AG04450 (cell line): ENCODE measurements around the gene SEMA6D. TPM values are rescaled to one million over a fixed set of nuclear protein-coding genes. Genes with fewer than 3 reads are reported as not detected.

Experiments
- CTCF ChIA-PET: fragments of 300-600, 350-600 bp; formaldehyde crosslinking; extraction: SDS; loops from one replicate; lab custom pipeline; 2022; ENCODE audit warnings: antibody characterized with exemption, inconsistent platforms; lab: Charles Lee
- POLR2A ChIA-PET: fragments of 350-600 bp; formaldehyde crosslinking; extraction: SDS; loops from one replicate; lab custom pipeline; 2021; ENCODE audit warnings: antibody characterized with exemption, inconsistent platforms; lab: Yijun Ruan, JAX
- DNase-seq: peaks from one replicate; pipeline ENCODE4 v3.0.0-alpha.2; 2011; ENCODE audit warnings: low read depth, low spot score
- H3K27ac ChIP-seq: one replicate; pipeline ENCODE4 v1.5.1; 2012; ENCODE audit warnings: low read depth, low read length, control low read depth
- H3K27me3 ChIP-seq: one replicate; pipeline ENCODE4 v1.6.0; 2012; ENCODE audit warnings: low read length; ENCODE audit not compliant: control insufficient read depth, insufficient read depth
- H3K4me3 ChIP-seq: 2 replicates; pipeline ENCODE4 v1.5.1; 2011; ENCODE audit warnings: mild to moderate bottlenecking, low read depth, low read length, control low read depth
- H3K9me3 ChIP-seq: 2 replicates; pipeline ENCODE4 v1.5.1; 2012; ENCODE audit warnings: low read length; ENCODE audit not compliant: control insufficient read depth, insufficient read depth
- polyA plus RNA-seq: library from polyadenylated mRNA; depleted of rRNA; stranded (reverse); fragments of >200 nt; gene quantifications from 2 replicates; pipeline ENCODE4 v1.2.3, GENCODE V29; 2011
- TF ChIP-seq, protein P1 (sequence below): IDR thresholded peaks from 2 replicates; pipeline ENCODE4 v1.5.1; 2011; ENCODE audit warnings: low read depth, low read length, control low read depth, inconsistent platforms

Gene SEMA6D
- polyA plus RNA-seq, 1 experiment: 10.7 TPM

DNA sequence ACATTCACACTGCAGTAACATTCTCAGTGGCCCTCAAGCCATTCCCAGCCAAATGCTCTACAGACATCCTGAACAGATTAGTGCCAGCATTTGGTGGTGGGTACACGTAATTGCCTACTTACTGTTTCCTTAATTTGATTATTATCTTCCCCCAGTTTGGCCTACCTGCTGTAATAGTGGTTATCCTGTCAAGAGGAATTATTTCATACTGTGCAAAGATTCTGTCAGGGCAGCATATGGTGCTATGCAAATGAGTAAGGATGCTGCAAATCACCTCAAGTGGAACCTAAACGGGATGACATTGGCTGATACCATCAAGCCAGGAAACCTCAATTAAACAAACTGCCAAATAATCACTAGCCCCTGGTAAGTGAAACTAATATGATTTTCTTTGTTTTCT lies 88.7 kb downstream of the SEMA6D start:
- no peaks in the 10 kb centered on the region for H3K27me3 ChIP-seq
- no peak overlapping the region for H3K27ac ChIP-seq
- ChIA-PET CTCF (no interaction called here), POLR2A (no interaction called here)
- H3K9me3 ChIP-seq: no peaks in the 10 kb centered on the region
- no peak for DNase-seq
- no peak overlapping the region for H3K4me3 ChIP-seq
- TF ChIP-seq, protein P1, sequence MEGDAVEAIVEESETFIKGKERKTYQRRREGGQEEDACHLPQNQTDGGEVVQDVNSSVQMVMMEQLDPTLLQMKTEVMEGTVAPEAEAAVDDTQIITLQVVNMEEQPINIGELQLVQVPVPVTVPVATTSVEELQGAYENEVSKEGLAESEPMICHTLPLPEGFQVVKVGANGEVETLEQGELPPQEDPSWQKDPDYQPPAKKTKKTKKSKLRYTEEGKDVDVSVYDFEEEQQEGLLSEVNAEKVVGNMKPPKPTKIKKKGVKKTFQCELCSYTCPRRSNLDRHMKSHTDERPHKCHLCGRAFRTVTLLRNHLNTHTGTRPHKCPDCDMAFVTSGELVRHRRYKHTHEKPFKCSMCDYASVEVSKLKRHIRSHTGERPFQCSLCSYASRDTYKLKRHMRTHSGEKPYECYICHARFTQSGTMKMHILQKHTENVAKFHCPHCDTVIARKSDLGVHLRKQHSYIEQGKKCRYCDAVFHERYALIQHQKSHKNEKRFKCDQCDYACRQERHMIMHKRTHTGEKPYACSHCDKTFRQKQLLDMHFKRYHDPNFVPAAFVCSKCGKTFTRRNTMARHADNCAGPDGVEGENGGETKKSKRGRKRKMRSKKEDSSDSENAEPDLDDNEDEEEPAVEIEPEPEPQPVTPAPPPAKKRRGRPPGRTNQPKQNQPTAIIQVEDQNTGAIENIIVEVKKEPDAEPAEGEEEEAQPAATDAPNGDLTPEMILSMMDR: no peak

DNA sequence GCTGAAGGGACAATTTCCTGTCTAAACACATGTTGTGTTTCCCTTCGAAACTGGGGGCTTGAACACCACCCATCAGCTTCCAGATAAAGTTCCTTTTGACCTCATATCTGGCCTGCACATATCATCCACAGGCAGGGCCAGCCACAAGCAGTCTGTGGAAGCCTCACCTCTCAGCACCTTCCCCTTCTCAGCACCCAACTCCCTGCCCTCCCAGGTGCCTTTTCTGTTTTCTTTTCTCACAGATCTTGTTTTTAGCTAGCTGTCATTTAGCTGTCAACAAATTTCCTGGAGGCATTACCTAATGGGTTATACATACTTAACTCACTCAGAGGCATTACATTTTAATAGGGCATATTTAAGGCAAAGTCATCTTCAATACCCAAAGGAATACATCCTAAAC lies 93.9 kb downstream of the SEMA6D start:
- Histone ChIP-seq H3K4me3 (no peak overlapping the region), H3K9me3 (no peaks in the 10 kb centered on the region), H3K27ac (no peak overlapping the region), H3K27me3 (peaks cover 2% of the 10 kb centered on the region)
- DNase-seq: no peak
- POLR2A ChIA-PET: no interaction called here
- CTCF ChIA-PET: no interaction called here
- TF ChIP-seq, protein P1: no peak

DNA sequence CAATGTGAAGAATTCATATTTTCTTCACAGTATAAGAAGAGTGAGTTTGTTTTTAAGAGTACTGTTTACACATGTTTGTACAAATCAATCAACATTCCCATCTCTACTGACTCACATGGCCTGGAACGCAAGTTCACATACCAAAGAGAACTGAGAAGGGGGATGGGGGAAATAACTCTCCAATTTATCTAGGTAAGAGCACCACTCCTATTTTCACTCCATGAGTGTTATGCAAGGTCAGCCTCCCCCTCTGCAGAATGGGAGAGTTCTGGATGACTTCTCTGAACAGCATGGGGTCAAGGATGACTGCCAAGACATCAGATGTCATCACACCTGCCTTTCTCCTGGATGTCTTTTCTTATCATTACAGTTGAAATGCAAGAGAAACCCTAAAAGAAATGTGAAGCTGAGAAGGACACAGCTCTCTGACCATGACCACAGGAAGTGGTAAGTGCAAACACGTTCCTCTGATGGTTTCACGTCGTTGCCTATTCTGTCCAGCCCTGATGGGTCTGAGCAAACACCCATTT lies 95.2 kb downstream of the SEMA6D start:
- no peak for DNase-seq
- H3K27ac ChIP-seq: no peak overlapping the region
- ChIA-PET POLR2A (no interaction called here), CTCF (no interaction called here)
- no peaks in the 10 kb centered on the region for H3K9me3 ChIP-seq
- TF ChIP-seq, protein P1: no peak
- no peak overlapping the region for H3K4me3 ChIP-seq
- H3K27me3 ChIP-seq: peaks cover 2% of the 10 kb centered on the region

DNA sequence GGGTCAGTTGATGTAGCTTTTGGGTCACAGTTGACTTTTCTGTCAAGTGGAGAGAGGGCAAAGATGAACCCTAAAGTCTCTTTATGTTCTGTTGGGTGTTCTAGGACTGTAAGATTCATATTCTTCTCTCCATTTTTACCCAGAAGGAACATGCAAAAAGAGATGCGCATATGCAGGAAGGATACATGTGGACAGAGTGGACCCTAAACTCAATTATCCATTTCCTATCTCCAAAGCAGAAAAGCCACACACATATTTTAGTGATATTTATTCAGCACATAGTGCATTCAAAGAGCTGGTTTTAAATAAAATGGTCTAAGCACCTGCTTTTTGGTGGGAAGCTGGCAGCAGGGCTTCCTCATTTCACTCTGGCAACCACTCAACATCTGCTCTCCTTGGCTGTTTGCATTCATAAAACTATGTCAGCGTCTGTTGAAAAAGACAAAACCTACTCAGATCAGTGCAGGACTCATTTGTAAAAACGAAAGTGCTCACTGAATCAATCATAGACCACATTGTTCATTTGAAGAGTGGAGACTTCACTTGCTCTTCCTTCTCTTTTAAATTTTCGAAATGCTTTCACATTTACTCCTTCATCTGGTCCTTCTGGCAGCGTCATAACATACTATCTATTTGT lies 96.6 kb downstream of the SEMA6D start:
- POLR2A ChIA-PET: no interaction called here

DNA sequence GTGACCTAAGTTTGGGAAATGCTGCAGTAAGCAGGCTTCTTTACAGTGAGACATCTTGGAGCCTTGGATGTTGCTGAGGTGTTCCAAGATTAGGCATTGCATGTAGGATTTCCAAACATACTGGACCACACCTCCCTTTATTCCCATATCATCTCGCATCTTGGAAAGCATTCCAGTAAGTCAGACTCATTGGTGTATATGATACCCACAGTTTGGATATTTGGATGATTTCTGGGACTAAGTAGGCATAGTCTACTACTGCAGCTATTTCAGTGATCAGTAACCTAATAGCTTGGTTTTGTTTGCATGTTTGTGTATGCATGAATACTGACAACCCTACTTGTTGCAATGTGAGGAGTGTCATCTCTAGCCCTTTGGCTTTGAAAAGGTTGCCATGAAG lies 97.3 kb downstream of the SEMA6D start:
- DNase-seq: no peak
- H3K4me3 ChIP-seq: no peak overlapping the region
- POLR2A ChIA-PET: no interaction called here
- TF ChIP-seq, protein P1: no peak
- CTCF ChIA-PET: no interaction called here
- H3K27me3 ChIP-seq: peaks cover 9% of the 10 kb centered on the region
- no peak overlapping the region for H3K27ac ChIP-seq
- no peaks in the 10 kb centered on the region for H3K9me3 ChIP-seq

More for the DNA sequence above, 96.6 kb downstream of the SEMA6D start:
- no peak for DNase-seq
- no peaks in the 10 kb centered on the region for H3K9me3 ChIP-seq
- CTCF ChIA-PET: no interaction called here
- TF ChIP-seq, protein P1: no peak
- no peak overlapping the region for H3K27ac ChIP-seq
- peaks cover 9% of the 10 kb centered on the region for H3K27me3 ChIP-seq
- no peak overlapping the region for H3K4me3 ChIP-seq
